Measurements from ENCODE around the gene ANKUB1. TPM values are rescaled to one million over a fixed set of nuclear protein-coding genes. Genes with fewer than 3 reads are reported as not detected.
A peak's percentile ranks its signal among the peaks of the same experiment; 100 is the strongest.

Gene ANKUB1
- total RNA-seq, 1 experiment from 2014 or later: not detected

DNA sequence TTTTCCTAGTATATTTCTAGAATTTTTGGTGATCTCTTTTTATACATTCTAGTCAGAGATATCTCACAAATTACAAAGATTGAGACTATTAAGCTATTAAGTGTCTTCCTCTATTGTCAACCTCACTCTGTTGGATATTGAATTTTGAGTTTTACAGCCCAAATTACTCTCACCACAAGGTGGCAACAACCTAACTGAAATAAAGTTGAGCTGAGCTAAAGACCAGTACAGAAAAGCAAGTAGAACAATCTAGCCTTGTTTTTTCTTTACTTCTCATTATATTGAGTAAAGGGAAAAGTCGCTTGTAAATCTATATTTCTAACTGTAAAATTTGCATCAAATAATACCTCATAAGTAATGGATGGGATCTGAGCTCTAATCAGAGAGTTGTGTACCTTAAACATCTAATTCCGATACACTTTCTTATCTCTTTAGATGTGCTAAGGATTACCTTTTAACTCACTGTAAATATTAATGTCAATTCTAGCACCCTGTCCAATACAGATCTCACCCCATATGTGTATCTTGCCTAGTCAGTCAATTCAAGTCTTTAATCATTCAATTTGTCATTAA lies 26.5 kb downstream of the ANKUB1 start:
- Histone ChIP-seq H3K4me1 (replicated peaks) (peaks cover 6% of the 10 kb centered on the region), H3K4me3 (no peak overlapping the region), H3K27ac (no peak overlapping the region), H3K27me3 (replicated peaks) (no peaks in the 10 kb centered on the region), H3K36me3 (no peaks in the 10 kb centered on the region), H3K9me3 (replicated peaks) (no peaks in the 10 kb centered on the region)
- peak in 1 of 2 experiments; percentile 52 for DNase-seq (ENCODE audit: low read depth in 1 of 2, low spot score in 2 of 2)

DNA sequence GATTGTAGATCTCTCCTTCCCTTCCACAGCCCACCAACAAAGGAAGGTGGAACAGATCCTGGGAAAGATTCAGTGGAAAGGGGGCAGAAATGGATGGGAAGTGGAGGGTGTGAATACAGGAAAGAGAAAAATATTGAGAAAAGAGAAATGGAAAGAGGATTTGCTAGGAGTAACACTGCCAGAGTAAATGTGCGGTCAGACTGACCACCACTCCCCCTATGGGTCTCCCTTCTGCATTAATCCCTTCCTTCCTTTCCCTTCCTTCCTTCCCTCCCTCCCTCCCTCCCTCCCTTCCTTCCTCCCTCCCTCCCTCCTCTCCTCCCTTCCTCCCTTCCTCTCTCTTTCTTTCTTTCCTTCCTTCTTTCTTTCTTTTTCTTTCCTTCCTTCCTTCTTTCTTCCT lies 28.1 kb downstream of the ANKUB1 start:
- Histone ChIP-seq H3K27ac (no peak overlapping the region), H3K4me1 (replicated peaks) (peaks cover 6% of the 10 kb centered on the region), H3K4me3 (no peak overlapping the region), H3K27me3 (replicated peaks) (no peaks in the 10 kb centered on the region), H3K36me3 (no peaks in the 10 kb centered on the region), H3K9me3 (replicated peaks) (no peaks in the 10 kb centered on the region)
- no peak for DNase-seq (ENCODE audit: low read depth in 1 of 2, low spot score in 2 of 2)

DNA sequence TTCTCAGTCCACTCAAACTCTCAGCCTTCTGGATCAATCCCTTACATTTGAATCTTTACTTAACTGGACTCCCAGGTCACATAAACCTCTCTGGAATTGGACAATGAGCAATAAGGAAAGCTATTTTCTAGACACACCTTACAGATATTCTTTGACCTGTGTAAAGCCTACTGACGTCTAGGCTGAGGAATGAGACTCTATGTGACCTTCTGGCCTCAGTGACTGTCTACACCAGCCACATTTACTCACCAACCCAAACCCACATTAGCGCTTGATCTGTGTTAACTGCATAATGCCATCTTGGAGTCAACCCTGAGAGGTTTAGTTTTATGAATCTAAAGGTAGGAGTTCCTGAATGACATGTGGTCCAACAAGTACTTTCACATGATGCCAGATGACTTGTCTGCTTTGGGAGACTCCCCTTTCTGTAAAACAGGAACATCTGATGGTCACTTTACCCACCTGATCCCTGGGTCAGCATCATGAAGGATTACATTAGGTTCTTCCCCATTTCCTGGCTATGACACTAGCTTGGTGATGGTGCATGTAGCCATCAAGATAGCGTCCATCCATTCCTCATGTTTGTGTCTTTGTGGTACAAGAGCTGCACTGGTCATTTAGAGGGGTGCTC lies 28.7 kb downstream of the ANKUB1 start:
- peaks cover 6% of the 10 kb centered on the region for H3K4me1 ChIP-seq (replicated peaks)
- H3K4me3 ChIP-seq: no peak overlapping the region
- no peak overlapping the region for H3K27ac ChIP-seq
- H3K9me3 ChIP-seq (replicated peaks): no peaks in the 10 kb centered on the region
- no peaks in the 10 kb centered on the region for H3K27me3 ChIP-seq (replicated peaks)
- no peak for DNase-seq (ENCODE audit: low read depth in 1 of 2, low spot score in 2 of 2)
- H3K36me3 ChIP-seq: no peaks in the 10 kb centered on the region

DNA sequence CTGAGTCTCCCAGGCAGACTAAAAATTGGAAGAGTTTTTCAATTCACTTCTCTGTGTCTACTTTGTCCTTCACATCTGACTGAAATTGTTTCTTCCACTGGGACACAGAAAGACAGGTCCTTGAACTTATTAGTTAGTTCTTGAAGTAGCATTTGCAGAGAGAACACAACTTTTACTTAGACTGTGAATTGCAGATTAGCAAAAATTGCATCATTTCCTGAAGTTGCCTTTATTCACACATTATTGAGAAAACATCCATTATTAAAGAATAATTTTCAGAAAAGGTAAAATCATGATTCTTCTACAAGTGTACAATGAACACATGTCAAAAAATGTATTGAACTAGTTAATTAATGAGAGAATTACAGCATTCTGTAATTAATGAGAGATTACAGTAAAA lies 38.6 kb downstream of the ANKUB1 start:
- DNase-seq (ENCODE audit: low read depth in 1 of 2, low spot score in 2 of 2): no peak
- H3K36me3 ChIP-seq: peaks cover 18% of the 10 kb centered on the region

DNA sequence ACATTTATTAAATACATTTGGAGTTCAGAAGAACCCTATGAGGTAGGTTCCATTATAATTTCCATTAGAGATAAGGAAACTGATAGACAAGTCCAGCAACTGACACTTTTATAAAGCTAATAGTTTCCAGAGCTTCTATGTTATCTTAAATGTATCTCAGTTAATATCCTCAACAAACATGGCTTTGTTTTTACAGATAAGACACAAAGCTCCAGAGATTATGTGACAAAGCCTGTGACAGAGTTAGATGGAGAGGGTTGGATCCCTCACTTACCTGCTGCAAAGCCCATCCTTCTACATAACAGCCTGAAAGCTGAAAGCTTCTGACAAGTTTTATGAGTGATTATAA lies 39.6 kb downstream of the ANKUB1 start:
- DNase-seq (ENCODE audit: low read depth in 1 of 2, low spot score in 2 of 2): no peak
- H3K4me1 ChIP-seq (replicated peaks): peaks cover 10% of the 10 kb centered on the region; the same call in 1 of the 2 replicates
- peak overlapping the region; percentile 61 for H3K4me3 ChIP-seq
- H3K9me3 ChIP-seq (replicated peaks): no peaks in the 10 kb centered on the region
- peaks cover 27% of the 10 kb centered on the region for H3K36me3 ChIP-seq
- H3K27ac ChIP-seq: no peak overlapping the region
- no peaks in the 10 kb centered on the region for H3K27me3 ChIP-seq (replicated peaks)

More for the DNA sequence above, 38.6 kb downstream of the ANKUB1 start:
- peaks cover 10% of the 10 kb centered on the region; the same call in 1 of the 2 replicates for H3K4me1 ChIP-seq (replicated peaks)
- no peak overlapping the region for H3K27ac ChIP-seq
- no peaks in the 10 kb centered on the region for H3K9me3 ChIP-seq (replicated peaks)
- H3K4me3 ChIP-seq: no peak overlapping the region
- H3K27me3 ChIP-seq (replicated peaks): no peaks in the 10 kb centered on the region

DNA sequence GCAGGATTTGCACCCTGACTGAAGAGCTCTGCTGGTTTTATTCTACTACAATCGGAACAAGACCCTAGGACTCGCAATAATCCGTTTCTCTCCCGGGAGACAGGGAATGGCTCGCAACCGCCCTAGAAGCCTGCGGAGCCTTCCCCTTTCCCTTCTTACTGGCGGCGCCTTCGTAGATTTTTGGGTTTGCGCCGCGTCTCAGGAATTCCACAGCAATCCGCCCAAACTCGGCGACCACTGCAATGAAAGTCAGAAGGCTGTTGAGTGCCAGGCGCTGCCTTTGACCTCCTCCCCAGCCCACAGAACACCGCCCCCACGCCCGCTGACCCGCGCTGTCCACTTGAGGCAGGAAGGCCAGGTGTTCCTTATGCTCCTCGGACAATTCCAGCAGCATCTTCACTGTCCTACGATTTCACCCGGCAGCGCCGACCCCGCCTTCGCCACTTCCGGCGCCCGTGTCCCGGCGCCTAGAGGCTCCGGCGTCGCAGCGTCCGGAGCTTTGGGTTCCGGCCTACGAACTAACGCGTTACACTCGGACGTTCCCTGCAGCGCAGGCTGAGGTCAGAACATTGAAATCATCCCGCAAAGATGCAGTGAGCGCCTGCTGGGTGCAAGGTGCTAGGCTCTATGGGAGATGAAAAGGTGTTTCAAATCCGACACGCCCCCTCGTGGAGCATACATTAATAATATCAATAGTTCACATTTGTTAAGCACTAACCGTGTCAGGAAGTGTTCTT lies 40.1 kb downstream of the ANKUB1 start, which contains the start of gene COMMD2:
Gene COMMD2, minus strand, starts transcription at position 439 of the 737 bp plus-strand sequence. Its CDS starts 45 bp downstream, at position 394.
- Histone ChIP-seq H3K9me3 (replicated peaks) (no peaks in the 10 kb centered on the region), H3K27me3 (replicated peaks) (no peaks in the 10 kb centered on the region), H3K27ac (peak within 1 kb of the TSS; percentile 29), H3K36me3 (peaks cover 31% of the 10 kb centered on the region), H3K4me3 (peak within 1 kb of the TSS; percentile 61), H3K4me1 (replicated peaks) (peaks cover 10% of the 10 kb centered on the region; the same call in 1 of the 2 replicates)
- peak; percentile 65 to 73 for DNase-seq (ENCODE audit: low read depth in 1 of 2, low spot score in 2 of 2)

DNA sequence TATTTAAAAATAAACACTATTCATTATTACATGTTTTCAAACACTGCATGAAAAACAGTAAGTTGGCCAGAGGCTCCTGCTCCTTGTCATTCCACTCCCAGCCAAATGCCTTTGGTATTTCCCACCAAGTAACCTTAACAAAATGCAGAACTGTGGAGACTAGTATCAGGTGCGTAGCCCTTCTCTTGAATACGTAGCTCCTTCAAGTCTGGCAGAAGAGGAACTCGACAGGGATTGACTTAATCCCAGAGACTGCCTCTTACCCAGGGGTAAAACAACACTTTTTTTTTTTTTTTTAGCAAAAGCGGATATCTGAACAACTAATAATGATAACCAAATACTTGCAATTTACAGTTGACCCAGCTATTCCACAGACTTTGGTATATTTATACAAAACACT lies 40.8 kb downstream of the ANKUB1 start:
- H3K4me1 ChIP-seq (replicated peaks): peaks cover 10% of the 10 kb centered on the region; the same call in 1 of the 2 replicates
- H3K4me3 ChIP-seq: peak overlapping the region; percentile 61
- no peak overlapping the region; the same call in 1 of the 2 replicates for H3K27ac ChIP-seq
- DNase-seq (ENCODE audit: low read depth in 1 of 2, low spot score in 2 of 2): no peak
- H3K36me3 ChIP-seq: peaks cover 38% of the 10 kb centered on the region
- no peaks in the 10 kb centered on the region for H3K27me3 ChIP-seq (replicated peaks)
- no peaks in the 10 kb centered on the region for H3K9me3 ChIP-seq (replicated peaks)

DNA sequence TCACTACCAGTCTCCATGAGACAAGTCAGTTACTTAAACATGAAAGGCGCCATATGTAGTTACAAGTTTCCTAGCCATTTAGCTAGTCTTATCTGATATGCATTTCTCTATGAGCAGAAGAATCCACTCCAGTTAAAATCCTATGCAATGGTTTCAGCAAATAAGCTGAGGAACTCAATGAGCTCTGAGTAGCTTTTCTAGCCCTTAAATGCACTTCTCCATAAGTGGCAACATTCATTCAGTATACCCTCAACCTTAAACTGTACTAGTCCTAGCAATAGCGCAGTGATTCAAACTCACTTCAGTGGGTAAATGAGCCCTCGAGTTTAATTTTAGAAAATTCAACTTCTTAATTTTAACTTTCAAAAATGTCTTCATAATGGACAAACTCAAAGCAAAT lies 47.7 kb downstream of the ANKUB1 start:
- Histone ChIP-seq H3K4me1 (replicated peaks) (no peaks in the 10 kb centered on the region), H3K27ac (no peak overlapping the region), H3K36me3 (peaks cover 70% of the 10 kb centered on the region), H3K27me3 (replicated peaks) (no peaks in the 10 kb centered on the region), H3K4me3 (no peak overlapping the region), H3K9me3 (replicated peaks) (no peaks in the 10 kb centered on the region)
- DNase-seq (ENCODE audit: low read depth in 1 of 2, low spot score in 2 of 2): no peak

DNA sequence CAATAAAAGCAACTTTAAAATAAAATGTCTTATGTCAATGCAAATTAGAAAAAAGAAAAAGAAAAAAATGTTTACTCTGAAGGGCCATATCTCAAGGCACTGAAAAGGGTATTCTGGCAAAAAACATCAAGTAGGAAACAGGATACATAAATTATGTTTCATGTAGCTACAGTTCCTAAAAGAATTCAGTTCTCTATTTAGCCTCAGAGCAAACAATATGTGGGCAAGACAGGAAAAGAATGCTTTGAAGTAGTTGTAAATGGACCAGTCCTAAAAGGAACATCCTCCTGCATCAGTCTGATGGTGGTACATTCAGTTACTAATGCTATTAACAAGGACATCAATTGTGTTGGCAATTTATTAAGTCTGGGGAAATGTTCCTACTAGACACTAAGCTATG lies 48.2 kb downstream of the ANKUB1 start:
- no peaks in the 10 kb centered on the region for H3K9me3 ChIP-seq (replicated peaks)
- H3K4me1 ChIP-seq (replicated peaks): no peaks in the 10 kb centered on the region

DNA sequence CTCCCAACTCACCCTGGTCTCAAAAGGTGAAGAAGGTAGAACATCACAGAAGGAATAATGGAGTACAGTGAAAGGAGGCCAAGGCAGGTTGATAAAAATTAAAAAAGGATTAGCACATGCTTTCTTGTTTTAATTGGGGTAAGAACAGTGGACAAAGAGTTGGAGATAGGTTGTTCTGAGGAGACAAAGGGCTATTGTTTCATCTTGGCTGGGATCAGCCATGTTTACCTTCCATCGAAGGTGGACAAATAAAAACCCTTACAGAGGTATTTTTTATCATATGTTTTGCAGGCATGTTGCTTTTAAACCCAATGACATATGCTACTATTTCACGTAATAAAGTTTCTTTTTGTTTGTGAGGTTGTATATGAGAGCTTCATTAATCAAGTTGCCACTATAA lies 53.0 kb downstream of the ANKUB1 start:
- Histone ChIP-seq H3K36me3 (peaks cover 40% of the 10 kb centered on the region), H3K9me3 (replicated peaks) (no peaks in the 10 kb centered on the region), H3K4me3 (no peak overlapping the region), H3K27me3 (replicated peaks) (no peaks in the 10 kb centered on the region), H3K27ac (no peak overlapping the region), H3K4me1 (replicated peaks) (peaks cover 12% of the 10 kb centered on the region)
- DNase-seq (ENCODE audit: low read depth in 1 of 2, low spot score in 2 of 2): no peak

More for the DNA sequence above, 48.2 kb downstream of the ANKUB1 start:
- H3K36me3 ChIP-seq: peaks cover 72% of the 10 kb centered on the region
- H3K27ac ChIP-seq: no peak overlapping the region
- no peaks in the 10 kb centered on the region for H3K27me3 ChIP-seq (replicated peaks)
- DNase-seq (ENCODE audit: low read depth in 1 of 2, low spot score in 2 of 2): no peak
- no peak overlapping the region for H3K4me3 ChIP-seq

DNA sequence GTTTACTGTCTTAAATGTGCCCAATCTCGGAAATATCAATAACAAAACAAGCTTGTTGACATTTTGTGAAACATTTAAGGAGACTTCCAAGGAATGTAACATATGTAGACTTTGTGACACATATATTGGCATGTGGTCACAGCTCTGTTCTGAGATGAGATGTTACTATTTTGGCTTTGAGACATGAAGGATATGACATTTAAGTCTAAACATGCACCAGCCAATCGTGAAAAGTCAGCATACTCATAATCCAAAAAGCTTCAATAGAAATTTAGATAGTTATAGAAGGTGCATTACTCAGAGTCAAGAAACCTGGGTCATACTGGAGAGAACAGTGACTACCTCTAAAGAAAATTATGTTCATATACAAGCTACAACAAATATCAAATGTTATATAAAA lies 53.5 kb downstream of the ANKUB1 start:
- Histone ChIP-seq H3K27me3 (replicated peaks) (no peaks in the 10 kb centered on the region), H3K27ac (no peak overlapping the region), H3K9me3 (replicated peaks) (no peaks in the 10 kb centered on the region), H3K36me3 (peaks cover 36% of the 10 kb centered on the region), H3K4me1 (replicated peaks) (peaks cover 12% of the 10 kb centered on the region), H3K4me3 (no peak overlapping the region)
- no peak for DNase-seq (ENCODE audit: low read depth in 1 of 2, low spot score in 2 of 2)

DNA sequence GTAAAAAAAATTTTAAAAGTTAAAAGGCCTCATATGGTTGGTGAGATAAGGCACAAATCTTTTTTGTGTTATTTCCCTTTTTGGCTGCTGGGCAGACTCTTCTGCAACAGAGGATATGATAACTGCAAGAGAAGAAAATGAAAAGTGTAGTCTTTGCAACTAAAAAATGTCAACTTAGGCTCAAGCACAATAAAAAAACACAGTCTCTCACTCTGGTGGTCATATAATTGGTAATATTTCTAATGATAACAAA lies 55.5 kb downstream of the ANKUB1 start:
- Histone ChIP-seq H3K27me3 (replicated peaks) (no peaks in the 10 kb centered on the region), H3K4me3 (no peak overlapping the region), H3K9me3 (replicated peaks) (no peaks in the 10 kb centered on the region), H3K27ac (no peak overlapping the region), H3K4me1 (replicated peaks) (peaks cover 12% of the 10 kb centered on the region), H3K36me3 (peaks cover 22% of the 10 kb centered on the region)
- no peak for DNase-seq (ENCODE audit: low read depth in 1 of 2, low spot score in 2 of 2)

DNA sequence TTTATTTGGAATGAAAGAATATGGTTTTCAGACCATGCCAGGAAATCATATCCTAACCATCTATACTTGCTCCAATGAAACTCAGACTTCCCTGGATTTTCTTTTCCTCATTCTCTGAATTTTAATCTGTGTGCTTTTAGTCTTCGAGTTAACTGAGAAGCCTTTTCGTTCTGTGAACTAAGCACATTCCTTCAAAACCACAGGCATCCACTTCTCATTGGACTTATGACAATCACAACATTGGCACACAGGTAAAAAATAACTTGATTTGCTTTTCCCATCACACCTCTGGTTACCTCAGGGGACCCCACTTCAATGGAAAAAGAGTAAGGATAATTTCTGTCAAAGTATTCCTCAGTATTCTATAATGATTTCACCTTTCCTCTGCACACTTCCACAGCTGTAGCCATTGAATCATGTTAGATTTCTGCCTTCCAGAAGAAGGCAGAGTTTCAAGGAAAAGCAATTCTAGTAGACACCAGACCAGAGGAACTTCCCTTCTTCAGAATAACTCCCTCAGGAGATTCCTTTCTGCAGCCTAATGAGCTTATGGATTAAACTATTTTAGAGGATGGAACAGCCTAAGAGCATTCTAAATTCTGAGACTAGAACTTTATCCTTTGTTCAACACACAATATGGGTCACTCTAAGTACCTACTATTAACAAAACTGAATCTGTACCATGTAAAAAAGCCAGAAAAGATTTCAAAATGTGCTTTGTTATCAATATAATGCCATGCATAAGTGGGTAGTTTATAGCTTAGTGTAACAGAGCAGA lies 56.0 kb downstream of the ANKUB1 start:
- H3K27me3 ChIP-seq (replicated peaks): no peaks in the 10 kb centered on the region
- H3K36me3 ChIP-seq: peaks cover 20% of the 10 kb centered on the region
- H3K27ac ChIP-seq: 0 out of 2 replicates have a peak overlapping the region, but pooled peaks have one; percentile 21
- H3K4me1 ChIP-seq (replicated peaks): peaks cover 12% of the 10 kb centered on the region
- H3K4me3 ChIP-seq: no peak overlapping the region
- no peaks in the 10 kb centered on the region for H3K9me3 ChIP-seq (replicated peaks)
- peak in 1 of 2 experiments; percentile 47 for DNase-seq (ENCODE audit: low read depth in 1 of 2, low spot score in 2 of 2)

DNA sequence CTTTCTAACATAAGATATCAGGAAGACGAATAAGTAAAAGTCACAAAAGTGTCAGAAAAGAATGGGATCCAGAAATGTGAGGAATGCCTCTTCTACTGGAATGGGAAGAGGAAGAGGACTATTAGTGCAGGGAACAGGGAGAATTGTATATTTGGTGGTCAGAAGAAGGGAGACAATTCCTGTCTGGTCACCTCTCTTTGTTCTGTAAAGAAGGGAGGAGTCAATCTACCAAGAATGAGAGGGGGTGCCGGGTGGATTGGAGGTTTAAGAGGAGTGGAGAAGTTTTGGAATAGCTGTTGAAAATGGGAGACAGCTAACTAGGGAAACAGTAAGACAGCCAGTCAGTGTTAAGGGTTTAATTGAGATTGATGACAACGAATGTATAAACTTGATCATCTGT lies 60.1 kb downstream of the ANKUB1 start:
- Histone ChIP-seq H3K9me3 (replicated peaks) (no peaks in the 10 kb centered on the region), H3K36me3 (no peaks in the 10 kb centered on the region), H3K27ac (no peak overlapping the region), H3K4me1 (replicated peaks) (peaks cover 12% of the 10 kb centered on the region), H3K27me3 (replicated peaks) (no peaks in the 10 kb centered on the region), H3K4me3 (no peak overlapping the region)
- DNase-seq (ENCODE audit: low read depth in 1 of 2, low spot score in 2 of 2): no peak
